Trophoblast cell (in vitro differentiated cells and primary cell): Measurements from ENCODE around the gene CLEC18B.
"Not testable (repeated sequence)": the region's sequence is repeated elsewhere in the genome, so short reads cannot be mapped to it uniquely, and the experiment has no call there.

Source experiments
- DNase-seq, 2 donors: peaks; one replicate each; pipeline ENCODE4 v3.0.0-alpha.2; 2016
- H2AFZ ChIP-seq: 2 replicates; pipeline ENCODE4 v1.6.1; 2013; ENCODE audit warnings: low read length, moderate library complexity, mild to moderate bottlenecking; ENCODE audit not compliant: insufficient read depth, poor library complexity
- H2AK5ac ChIP-seq: 2 replicates; pipeline ENCODE4 v1.6.1; 2013; ENCODE audit warnings: mild to moderate bottlenecking, low read length
- H2BK120ac ChIP-seq: 2 replicates; pipeline ENCODE4 v1.6.1; 2013; ENCODE audit warnings: low read length, mild to moderate bottlenecking, moderate library complexity; ENCODE audit not compliant: insufficient read depth, poor library complexity
- H2BK12ac ChIP-seq: 2 replicates; pipeline ENCODE4 v1.6.1; 2013; ENCODE audit warnings: mild to moderate bottlenecking, low read length, moderate library complexity
- H2BK5ac ChIP-seq: 2 replicates; pipeline ENCODE4 v1.6.1; 2013; ENCODE audit warnings: low read length, low read depth, moderate library complexity, mild to moderate bottlenecking; ENCODE audit not compliant: poor library complexity
- H3K14ac ChIP-seq: 2 replicates; pipeline ENCODE4 v1.6.1; 2013; ENCODE audit warnings: mild to moderate bottlenecking, low read length
- H3K18ac ChIP-seq: 2 replicates; pipeline ENCODE4 v1.6.1; 2013; ENCODE audit warnings: mild to moderate bottlenecking, low read length
- H3K23ac ChIP-seq: 2 replicates; pipeline ENCODE4 v1.6.1; 2013; ENCODE audit warnings: low read length
- H3K27ac ChIP-seq: 2 replicates; pipeline ENCODE4 v1.5.1; 2013; ENCODE audit warnings: low read depth, mild to moderate bottlenecking, inconsistent platforms, low read length, moderate library complexity
- H3K27me3 ChIP-seq: 2 replicates; pipeline ENCODE4 v1.6.1; 2013; ENCODE audit warnings: inconsistent platforms, mild to moderate bottlenecking, low read length, moderate library complexity; ENCODE audit not compliant: insufficient read depth
- H3K36me3 ChIP-seq, 2 experiments: 1 replicate in 1 of 2; 2 replicates in 1 of 2; pipeline ENCODE4 v1.6.1; 2013; ENCODE audit warnings: low read length in 2 of 2, mild to moderate bottlenecking in 2 of 2, moderate library complexity in 1 of 2; ENCODE audit not compliant: insufficient read depth in 2 of 2, control insufficient read depth in 1 of 2
- H3K4ac ChIP-seq: 2 replicates; pipeline ENCODE4 v1.6.1; 2013; ENCODE audit warnings: low read depth, mild to moderate bottlenecking, low read length, moderate library complexity
- H3K4me1 ChIP-seq, 2 experiments: 1 replicate in 1 of 2; 2 replicates in 1 of 2; pipeline ENCODE4 v1.6.1; 2013; ENCODE audit warnings: low read length in 2 of 2, mild to moderate bottlenecking in 2 of 2, moderate library complexity in 1 of 2; ENCODE audit not compliant: insufficient read depth in 2 of 2, control insufficient read depth in 1 of 2
- H3K4me2 ChIP-seq: 2 replicates; pipeline ENCODE4 v1.6.1; 2013; ENCODE audit warnings: inconsistent platforms, mild to moderate bottlenecking, low read length, moderate library complexity
- H3K4me3 ChIP-seq: 2 replicates; pipeline ENCODE4 v1.5.1; 2013; ENCODE audit warnings: mild to moderate bottlenecking, low read depth, low read length, inconsistent platforms
- H3K79me1 ChIP-seq: one replicate; pipeline ENCODE4 v1.6.1; 2013; ENCODE audit warnings: low read length
- H3K79me2 ChIP-seq: 2 replicates; pipeline ENCODE4 v1.6.1; 2013; ENCODE audit warnings: low read length, mild to moderate bottlenecking; ENCODE audit not compliant: control insufficient read depth, insufficient read depth, poor library complexity
- H3K9ac ChIP-seq: 2 replicates; pipeline ENCODE4 v1.6.1; 2013; ENCODE audit warnings: mild to moderate bottlenecking, low read length
- H3K9me3 ChIP-seq: 2 replicates; pipeline ENCODE4 v1.6.1; 2013; ENCODE audit warnings: low read depth, mild to moderate bottlenecking, control low read depth, inconsistent platforms, low read length; ENCODE audit not compliant: insufficient read depth
- H4K12ac ChIP-seq: 2 replicates; pipeline ENCODE4 v1.6.1; 2013; ENCODE audit warnings: low read depth, mild to moderate bottlenecking, low read length, moderate library complexity
- H4K8ac ChIP-seq: 2 replicates; pipeline ENCODE4 v1.6.1; 2013; ENCODE audit warnings: low read depth, mild to moderate bottlenecking, low read length, moderate library complexity
- H4K91ac ChIP-seq: one replicate; pipeline ENCODE4 v1.6.1; 2013; ENCODE audit warnings: low read depth, mild to moderate bottlenecking, low read length, moderate library complexity
- WGBS: extraction: QIAGEN DNeasy Blood & Tissue Kit; methylation state at CpG from one replicate; pipeline ENCODE4 v1.1.7; 2013; ENCODE audit warnings: missing lambda C conversion rate; ENCODE audit not compliant: insufficient read length, insufficient coverage; ENCODE audit errors: extremely low coverage; 5-methylcytosine and 5-hydroxymethylcytosine counted together

The CLEC18B gene

DNA sequence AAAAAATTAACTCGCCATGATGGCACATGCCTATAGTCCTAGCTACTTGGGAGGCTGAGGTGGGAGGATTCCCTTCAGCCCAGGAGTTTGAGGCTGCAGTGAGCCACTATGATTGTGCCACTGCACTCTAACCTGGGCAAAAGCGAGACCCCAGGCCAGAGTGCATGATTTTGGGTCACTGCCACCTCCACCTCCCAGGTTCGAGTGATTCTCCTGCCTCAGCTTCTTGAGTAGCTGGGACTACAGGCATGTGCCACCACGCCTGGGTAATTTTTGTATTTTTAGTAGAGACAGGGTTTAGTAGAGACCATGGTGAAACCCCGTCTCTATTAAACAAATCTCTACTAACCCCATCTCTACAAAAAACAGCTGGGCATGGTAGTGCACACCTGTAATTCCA, 26.7 kb downstream of the CLEC18B start:
- not testable (repeated sequence) for H3K36me3 ChIP-seq, H2BK120ac ChIP-seq, H3K27me3 ChIP-seq, H3K4me3 ChIP-seq, H3K14ac ChIP-seq, H3K4me1 ChIP-seq, H2AK5ac ChIP-seq, H4K8ac ChIP-seq, H4K91ac ChIP-seq, H2BK5ac ChIP-seq, H2BK12ac ChIP-seq, H3K23ac ChIP-seq, H3K79me1 ChIP-seq, H3K79me2 ChIP-seq, H3K27ac ChIP-seq, H3K9me3 ChIP-seq, H2AFZ ChIP-seq, H4K12ac ChIP-seq, H3K18ac ChIP-seq, DNase-seq, H3K4ac ChIP-seq, H3K4me2 ChIP-seq, H3K9ac ChIP-seq
- no CpG with 5 or more reads among the region's 5 CpGs for WGBS

DNA sequence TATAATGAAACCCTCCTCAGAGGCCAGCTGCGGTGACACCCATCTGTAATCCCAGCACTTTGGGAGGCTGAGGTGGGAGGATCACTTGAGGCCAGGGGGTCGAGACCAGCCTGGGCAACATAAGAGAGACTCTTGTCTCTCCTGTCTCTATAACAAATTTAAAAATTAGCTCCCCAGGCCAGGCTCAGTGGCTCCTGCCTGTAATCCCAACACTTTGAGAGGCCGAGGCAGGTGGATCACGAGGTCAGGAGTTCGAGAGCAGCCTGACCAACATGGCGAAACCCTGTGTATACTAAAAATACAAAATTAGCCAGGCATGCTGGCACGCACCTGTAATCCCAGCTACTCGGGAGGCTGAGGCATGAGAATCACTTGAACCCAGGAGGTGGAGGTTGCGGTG, 27.1 kb downstream of the CLEC18B start:
- H2AFZ ChIP-seq, H3K4ac ChIP-seq, H3K79me1 ChIP-seq, H3K14ac ChIP-seq, H2AK5ac ChIP-seq, H3K9ac ChIP-seq, H3K23ac ChIP-seq, H4K91ac ChIP-seq, H3K27ac ChIP-seq, H2BK12ac ChIP-seq, DNase-seq, H2BK5ac ChIP-seq, H2BK120ac ChIP-seq, H3K79me2 ChIP-seq, H3K9me3 ChIP-seq, H3K27me3 ChIP-seq, H4K12ac ChIP-seq, H3K4me2 ChIP-seq, H3K4me1 ChIP-seq, H4K8ac ChIP-seq, H3K4me3 ChIP-seq, H3K36me3 ChIP-seq, H3K18ac ChIP-seq: not testable (repeated sequence)
- WGBS: no CpG with 5 or more reads among the region's 9 CpGs

DNA sequence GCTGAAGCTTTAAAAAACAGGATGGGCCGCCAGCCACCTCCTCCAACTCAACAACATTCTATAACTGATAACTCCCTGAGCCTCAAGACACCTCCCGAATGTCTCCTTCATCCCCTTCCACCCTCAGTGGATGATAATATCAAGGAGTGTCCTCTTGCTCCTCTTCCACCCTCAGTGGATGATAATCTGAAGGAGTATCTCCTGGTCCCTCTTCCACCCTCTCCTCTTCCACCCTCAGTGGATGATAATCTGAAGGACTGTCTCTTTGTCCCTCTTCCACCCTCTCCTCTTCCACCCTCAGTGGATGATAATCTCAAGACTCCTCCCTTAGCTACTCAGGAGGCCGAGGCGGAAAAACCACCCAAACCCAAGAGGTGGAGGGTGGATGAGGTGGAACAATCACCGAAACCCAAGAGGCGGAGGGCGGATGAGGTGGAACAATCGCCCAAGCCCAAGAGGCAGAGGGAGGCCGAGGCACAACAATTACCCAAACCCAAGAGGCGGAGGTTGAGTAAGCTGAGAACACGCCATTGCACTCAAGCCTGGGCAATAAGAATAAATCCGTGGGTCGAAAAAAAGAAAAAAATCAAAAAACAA, 29.7 kb downstream of the CLEC18B start:
- not testable (repeated sequence) for H3K23ac ChIP-seq, H4K8ac ChIP-seq, H4K12ac ChIP-seq, H3K79me2 ChIP-seq, H3K27ac ChIP-seq, H3K14ac ChIP-seq, H2AFZ ChIP-seq, H3K9me3 ChIP-seq, H2BK5ac ChIP-seq, H3K4ac ChIP-seq, H3K4me3 ChIP-seq, H3K36me3 ChIP-seq, H3K27me3 ChIP-seq, H3K79me1 ChIP-seq, H3K4me1 ChIP-seq, H2AK5ac ChIP-seq, H4K91ac ChIP-seq, H3K9ac ChIP-seq, H2BK12ac ChIP-seq, H2BK120ac ChIP-seq, H3K18ac ChIP-seq, DNase-seq, H3K4me2 ChIP-seq
- WGBS: no CpG with 5 or more reads among the region's 13 CpGs

DNA sequence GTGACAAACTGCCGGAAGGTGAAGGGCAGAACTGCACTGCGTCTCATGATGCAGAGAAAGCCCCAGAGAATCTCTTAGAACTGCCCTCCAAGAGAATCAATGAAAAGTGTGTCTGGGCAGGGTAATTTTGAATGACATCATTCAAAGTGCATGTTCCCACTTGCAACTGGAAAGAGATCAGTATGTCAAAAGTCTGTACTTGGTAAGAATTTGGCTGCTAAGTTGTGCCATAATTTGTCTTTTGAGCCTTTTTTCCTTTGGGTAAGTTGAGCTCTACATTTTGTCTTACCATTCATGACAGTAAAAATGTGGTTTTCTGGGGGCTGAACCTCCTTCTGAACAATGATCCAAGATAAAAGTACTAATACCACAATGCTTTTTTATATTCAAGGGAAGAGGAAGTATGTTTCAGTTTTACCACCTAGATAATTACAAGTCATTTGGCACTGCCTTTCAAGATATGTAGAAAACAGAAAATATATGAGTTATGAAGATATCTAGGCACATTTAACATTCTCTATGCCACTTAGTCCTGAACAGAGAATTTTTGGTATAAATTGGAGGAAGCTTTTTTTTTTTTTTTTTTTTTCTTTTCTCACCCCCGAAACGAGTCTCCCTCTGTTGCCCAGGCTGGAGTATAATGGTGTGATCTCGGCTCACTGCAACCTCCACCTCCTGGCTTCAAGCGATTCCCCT, 38.8 kb downstream of the CLEC18B start:
- H4K8ac ChIP-seq, H2BK120ac ChIP-seq, H3K79me2 ChIP-seq, H3K9ac ChIP-seq, H2BK12ac ChIP-seq, H3K14ac ChIP-seq, H3K79me1 ChIP-seq, H3K18ac ChIP-seq, H3K4ac ChIP-seq, H2AFZ ChIP-seq, H4K91ac ChIP-seq, H3K4me2 ChIP-seq, H3K9me3 ChIP-seq, H3K4me1 ChIP-seq, H3K27me3 ChIP-seq, H3K4me3 ChIP-seq, H2BK5ac ChIP-seq, H3K36me3 ChIP-seq, H2AK5ac ChIP-seq, DNase-seq, H3K27ac ChIP-seq, H4K12ac ChIP-seq, H3K23ac ChIP-seq: not testable (repeated sequence)
- WGBS: no CpG with 5 or more reads among the region's 6 CpGs
